Lung (tissue), 12 donors: ENCODE measurements around the gene GABRA4. TPM values are rescaled to one million over a fixed set of nuclear protein-coding genes. Genes with fewer than 3 reads are reported as not detected.

Source experiments
- ATAC-seq: fragments of 200-7000 bp; cut with Tn5 transposase; one replicate; pipeline ENCODE4 v1.9.1; 2020; ENCODE audit warnings: moderate number of reproducible peaks; ENCODE audit not compliant: insufficient read depth, low FRiP score
- DNase-seq, 3 donors: peaks; one replicate each; pipeline ENCODE4 v3.0.0-alpha.2; 2013 to 2017
- H3K27ac ChIP-seq, 2 donors: one replicate each; pipeline ENCODE4 v1.5.1; 2013; ENCODE audit warnings: mild to moderate bottlenecking in 2 of 2, moderate library complexity in 2 of 2, control low read depth in 1 of 2, inconsistent platforms in 1 of 2, low read depth in 1 of 2, low read length in 1 of 2
- H3K27me3 ChIP-seq, 3 donors: one replicate each; pipeline ENCODE4 v1.5.1; 2013; ENCODE audit warnings: low read length in 2 of 3; ENCODE audit not compliant: control insufficient read depth in 3 of 3, insufficient read depth in 3 of 3
- H3K36me3 ChIP-seq, 4 donors: one replicate each; pipeline ENCODE4 v1.5.1; 2013; ENCODE audit warnings: low read length in 4 of 4, mild to moderate bottlenecking in 1 of 4, moderate library complexity in 1 of 4; ENCODE audit not compliant: control insufficient read depth in 4 of 4, insufficient read depth in 4 of 4
- H3K4me1 ChIP-seq, 5 donors: one replicate each; pipeline ENCODE4 v1.5.1; 2013; ENCODE audit warnings: low read length in 5 of 5, mild to moderate bottlenecking in 2 of 5, moderate library complexity in 1 of 5; ENCODE audit not compliant: control insufficient read depth in 5 of 5, insufficient read depth in 5 of 5
- H3K4me3 ChIP-seq: one replicate; pipeline ENCODE4 v1.5.1; 2013; ENCODE audit warnings: mild to moderate bottlenecking, control low read depth, moderate library complexity
- H3K9ac ChIP-seq, 2 donors: one replicate each; pipeline ENCODE4 v1.5.1; 2013; ENCODE audit warnings: low read length in 2 of 2, control low read depth in 1 of 2; ENCODE audit not compliant: insufficient read depth in 1 of 2
- H3K9me3 ChIP-seq, 4 donors: one replicate each; pipeline ENCODE4 v1.5.1; 2013; ENCODE audit warnings: low read length in 3 of 4, mild to moderate bottlenecking in 1 of 4, moderate library complexity in 1 of 4; ENCODE audit not compliant: control insufficient read depth in 4 of 4, insufficient read depth in 3 of 4
- WGBS, 2 donors: extraction: QIAGEN DNeasy Blood & Tissue Kit; methylation state at CpG; one replicate each; pipeline ENCODE4 v1.1.7; 2013; 5-methylcytosine and 5-hydroxymethylcytosine counted together
- polyA plus RNA-seq, 2 donors: library from polyadenylated mRNA; stranded (reverse); fragments of 200-250 nt; gene quantifications; one replicate each; pipeline ENCODE4 v1.2.1, GENCODE V29; 2013
- total RNA-seq, 2 donors: library from RNA; depleted of rRNA in 1 of 2; stranded (reverse); fragments of >200 nt in 1 of 2; gene quantifications; one replicate each; pipeline ENCODE4 v1.2.1, GENCODE V29; 2014 to 2021
- TF ChIP-seq, protein P1 (sequence below): IDR thresholded peaks from 2 replicates; pipeline ENCODE4 v1.5.1; 2012; ENCODE audit warnings: mild to moderate bottlenecking; ENCODE audit errors: control extremely low read depth, extremely low read depth
- donor health status: control.
- donor health status: control.
- donor health status: Bipolar disorder and iron deficiency.
- donor health status: healthy.
- donor health status: DM: yes; HTN: yes; CAD: no.

The GABRA4 gene
- total and polyA plus RNA-seq, 4 donors: 0.09 TPM; not detected in 3

- Histone ChIP-seq H3K27ac (no peak overlapping the region), H3K9ac (no peak overlapping the region), H3K4me1 (peaks cover 0 to 2% (median 0%) of the 10 kb centered on the region in 5 donors), H3K4me3 (no peak overlapping the region), H3K9me3 (no peaks in the 10 kb centered on the region), H3K27me3 (peaks cover 0 to 3% (median 0%) of the 10 kb centered on the region in 3 donors), H3K36me3 (no peaks in the 10 kb centered on the region)
- WGBS, 2 donors: 43 to 65% methylated on average over 1 of the region's 1 CpG
- DNase-seq (no peak), ATAC-seq (no peak)
- TF ChIP-seq, protein P1, sequence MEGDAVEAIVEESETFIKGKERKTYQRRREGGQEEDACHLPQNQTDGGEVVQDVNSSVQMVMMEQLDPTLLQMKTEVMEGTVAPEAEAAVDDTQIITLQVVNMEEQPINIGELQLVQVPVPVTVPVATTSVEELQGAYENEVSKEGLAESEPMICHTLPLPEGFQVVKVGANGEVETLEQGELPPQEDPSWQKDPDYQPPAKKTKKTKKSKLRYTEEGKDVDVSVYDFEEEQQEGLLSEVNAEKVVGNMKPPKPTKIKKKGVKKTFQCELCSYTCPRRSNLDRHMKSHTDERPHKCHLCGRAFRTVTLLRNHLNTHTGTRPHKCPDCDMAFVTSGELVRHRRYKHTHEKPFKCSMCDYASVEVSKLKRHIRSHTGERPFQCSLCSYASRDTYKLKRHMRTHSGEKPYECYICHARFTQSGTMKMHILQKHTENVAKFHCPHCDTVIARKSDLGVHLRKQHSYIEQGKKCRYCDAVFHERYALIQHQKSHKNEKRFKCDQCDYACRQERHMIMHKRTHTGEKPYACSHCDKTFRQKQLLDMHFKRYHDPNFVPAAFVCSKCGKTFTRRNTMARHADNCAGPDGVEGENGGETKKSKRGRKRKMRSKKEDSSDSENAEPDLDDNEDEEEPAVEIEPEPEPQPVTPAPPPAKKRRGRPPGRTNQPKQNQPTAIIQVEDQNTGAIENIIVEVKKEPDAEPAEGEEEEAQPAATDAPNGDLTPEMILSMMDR: no peak
These were observed 55.9 kb downstream of the GABRA4 start for GRCh38 chr4:46937493-46937892.

DNA sequence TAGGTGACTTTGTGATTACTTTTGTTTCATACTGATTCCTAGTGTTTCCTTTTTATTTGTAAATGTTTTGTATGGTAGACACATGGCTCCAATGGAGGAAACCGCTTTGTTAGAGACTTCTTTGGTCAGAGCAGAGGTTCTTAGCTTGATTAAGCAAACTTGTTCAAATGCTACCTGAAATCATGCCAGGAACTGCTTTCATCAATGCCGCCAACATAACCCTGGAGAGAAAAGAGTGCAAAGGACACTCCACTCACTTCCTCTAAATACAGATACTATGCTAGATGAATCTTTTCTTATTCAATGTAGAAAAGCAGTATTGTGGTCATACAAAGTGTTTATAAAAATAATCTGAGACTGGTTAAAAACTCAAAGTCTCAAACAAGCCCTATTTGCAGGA, 58.7 kb downstream of the GABRA4 start:
- no peak for ATAC-seq

DNA sequence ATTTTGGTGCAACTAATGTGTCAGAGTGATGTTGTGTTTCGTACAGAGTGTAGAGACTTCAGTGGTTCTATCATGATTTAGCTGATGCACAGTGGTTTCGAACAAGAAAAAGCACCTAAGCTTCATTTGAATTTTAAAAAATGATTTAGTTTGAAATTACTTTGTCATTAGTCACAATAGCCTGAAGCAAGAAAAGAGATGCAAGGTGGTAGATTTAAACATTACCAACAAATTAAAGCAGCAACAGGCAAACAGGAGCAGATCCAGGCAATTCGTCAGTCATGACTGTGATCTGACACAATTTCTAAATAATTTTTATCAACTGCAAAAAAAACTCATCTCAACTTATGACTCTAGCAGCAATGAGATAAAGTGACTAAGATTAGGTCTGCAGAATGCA, 59.7 kb downstream of the GABRA4 start:
- TF ChIP-seq, protein P1: no peak
- no peak overlapping the region for H3K4me3 ChIP-seq
- no peaks in the 10 kb centered on the region for H3K9me3 ChIP-seq
- peaks cover 0 to 2% (median 0%) of the 10 kb centered on the region in 3 donors for H3K27me3 ChIP-seq
- H3K4me1 ChIP-seq: peaks cover 0 to 2% (median 0%) of the 10 kb centered on the region in 5 donors
- H3K9ac ChIP-seq: no peak overlapping the region
- 81 to 91% methylated on average over 3 of the region's 3 CpGs for WGBS, 2 donors
- ATAC-seq: no peak
- H3K27ac ChIP-seq: no peak overlapping the region
- DNase-seq: no peak
- no peaks in the 10 kb centered on the region for H3K36me3 ChIP-seq

More for the DNA sequence above, 58.7 kb downstream of the GABRA4 start:
- 58 to 63% methylated on average over 2 of the region's 2 CpGs for WGBS, 2 donors
- no peak overlapping the region for H3K4me3 ChIP-seq
- no peaks in the 10 kb centered on the region for H3K36me3 ChIP-seq
- DNase-seq: peak in 1 of 3 donors; percentile 24
- TF ChIP-seq, protein P1: no peak
- H3K9me3 ChIP-seq: no peaks in the 10 kb centered on the region
- H3K4me1 ChIP-seq: peaks cover 0 to 2% (median 0%) of the 10 kb centered on the region in 5 donors
- H3K27ac ChIP-seq: no peak overlapping the region
- H3K27me3 ChIP-seq: peaks cover 0 to 2% (median 0%) of the 10 kb centered on the region in 3 donors
- H3K9ac ChIP-seq: no peak overlapping the region

- DNase-seq (peak; percentile 29 to 63 (median 50)), ATAC-seq (no peak)
- H3K27ac ChIP-seq: no peak overlapping the region
- H3K27me3 ChIP-seq: peaks cover 0 to 2% (median 0%) of the 10 kb centered on the region in 3 donors
- no peak overlapping the region for H3K9ac ChIP-seq
- TF ChIP-seq, protein P1: no peak
- no peaks in the 10 kb centered on the region for H3K36me3 ChIP-seq
- H3K9me3 ChIP-seq: no peaks in the 10 kb centered on the region
- no peak overlapping the region for H3K4me3 ChIP-seq
- WGBS, 2 donors: 15 to 19% methylated on average over 3 of the region's 3 CpGs
- peaks cover 0 to 2% (median 0%) of the 10 kb centered on the region in 5 donors for H3K4me1 ChIP-seq
These were observed 61.4 kb downstream of the GABRA4 start for GRCh38 chr4:46931981-46932380.
